ENCODE data around the gene C1orf53.

C1orf53 gene

GRCh38 chr1:197908716-197909220 is 6.3 kb downstream of the C1orf53 start:
- peak in 1 of 2 donors; percentile 4 for ATAC-seq

GRCh38 chr1:197909384-197909783 is 7.0 kb downstream of the C1orf53 start:
- no peak for ATAC-seq

GRCh38 chr1:197910120-197910991 is 7.9 kb downstream of the C1orf53 start:
- no peak for ATAC-seq

GRCh38 chr1:197911111-197911856 is 8.9 kb downstream of the C1orf53 start:
- no peak for ATAC-seq

GRCh38 chr1:197911857-197912696 is 9.6 kb downstream of the C1orf53 start:
- ATAC-seq = no peak

GRCh38 chr1:197912739-197913494 is 10.5 kb downstream of the C1orf53 start:
- no peak for ATAC-seq

GRCh38 chr1:197913495-197914276 is 11.3 kb downstream of the C1orf53 start:
- ATAC-seq = no peak

GRCh38 chr1:197914510-197914909 is 12.1 kb downstream of the C1orf53 start:
- no peak for ATAC-seq

GRCh38 chr1:197915260-197915861 is 12.9 kb downstream of the C1orf53 start:
- no peak for ATAC-seq

GRCh38 chr1:197915862-197916499 is 13.6 kb downstream of the C1orf53 start:
- ATAC-seq = no peak

- no peak for ATAC-seq
Observed at GRCh38 chr1:197916500-197916983, 14.1 kb downstream of the C1orf53 start.

- ATAC-seq = no peak
Observed at GRCh38 chr1:197917805-197918651, 15.6 kb downstream of the C1orf53 start.

GRCh38 chr1:197918807-197919345 is 16.4 kb downstream of the C1orf53 start:
- no peak for ATAC-seq

GRCh38 chr1:197919346-197920066 is 17.1 kb downstream of the C1orf53 start:
- ATAC-seq = peak in 1 of 2 donors; percentile 33

GRCh38 chr1:197920067-197920396 is 17.6 kb downstream of the C1orf53 start:
- no peak for ATAC-seq

GRCh38 chr1:197920414-197921117 is 18.1 kb downstream of the C1orf53 start:
- ATAC-seq = no peak
